ENCODE data around the gene MCUB.

DNA sequence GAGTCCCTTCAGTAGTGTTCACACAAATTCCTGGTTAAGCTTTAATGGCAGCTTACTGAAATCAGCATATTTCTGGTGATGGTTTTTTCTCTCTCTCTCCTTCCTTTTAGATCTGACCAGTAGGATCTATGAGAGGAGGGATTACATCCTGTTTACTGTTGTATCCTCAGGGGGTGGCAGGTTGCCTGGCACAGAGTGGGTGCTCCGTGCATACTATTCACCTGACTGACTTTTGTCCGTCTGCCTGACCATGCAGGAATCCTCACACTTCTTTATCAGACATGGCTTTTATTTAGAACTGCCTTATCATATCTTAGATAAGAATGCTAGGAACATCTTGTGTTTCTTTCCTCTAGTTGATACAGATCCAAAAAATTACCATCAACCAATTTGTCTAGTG lies 29.6 kb downstream of the MCUB start:
- TF ChIP-seq, protein P1, sequence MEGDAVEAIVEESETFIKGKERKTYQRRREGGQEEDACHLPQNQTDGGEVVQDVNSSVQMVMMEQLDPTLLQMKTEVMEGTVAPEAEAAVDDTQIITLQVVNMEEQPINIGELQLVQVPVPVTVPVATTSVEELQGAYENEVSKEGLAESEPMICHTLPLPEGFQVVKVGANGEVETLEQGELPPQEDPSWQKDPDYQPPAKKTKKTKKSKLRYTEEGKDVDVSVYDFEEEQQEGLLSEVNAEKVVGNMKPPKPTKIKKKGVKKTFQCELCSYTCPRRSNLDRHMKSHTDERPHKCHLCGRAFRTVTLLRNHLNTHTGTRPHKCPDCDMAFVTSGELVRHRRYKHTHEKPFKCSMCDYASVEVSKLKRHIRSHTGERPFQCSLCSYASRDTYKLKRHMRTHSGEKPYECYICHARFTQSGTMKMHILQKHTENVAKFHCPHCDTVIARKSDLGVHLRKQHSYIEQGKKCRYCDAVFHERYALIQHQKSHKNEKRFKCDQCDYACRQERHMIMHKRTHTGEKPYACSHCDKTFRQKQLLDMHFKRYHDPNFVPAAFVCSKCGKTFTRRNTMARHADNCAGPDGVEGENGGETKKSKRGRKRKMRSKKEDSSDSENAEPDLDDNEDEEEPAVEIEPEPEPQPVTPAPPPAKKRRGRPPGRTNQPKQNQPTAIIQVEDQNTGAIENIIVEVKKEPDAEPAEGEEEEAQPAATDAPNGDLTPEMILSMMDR (IDR thresholded peaks at IDR 0.05; ENCODE audit: poor library complexity): no peak
- no peak for TF ChIP-seq EZH2 (IDR thresholded peaks at IDR 0.05; ENCODE audit: borderline replicate concordance)
